Testis (tissue), 2 donors: ENCODE data around the gene ALK.

Experiments used
- CTCF ChIP-seq, 3 experiments: fragments of 450-650 bp in 2 of 3; fragments of 200-600 bp in 1 of 3; sonication (generic) in 1 of 3; IDR thresholded peaks; one replicate each; pipeline ENCODE4 v1.5.1; 2016 to 2019; ENCODE audit warnings: antibody characterized with exemption in 3 of 3, mild to moderate bottlenecking in 2 of 3, moderate library complexity in 1 of 3
- POLR2A ChIP-seq: fragments of 450-650 bp; IDR thresholded peaks from one replicate; pipeline ENCODE4 v1.6.1; 2017; ENCODE audit warnings: antibody characterized with exemption, mild to moderate bottlenecking, moderate library complexity

GRCh38 chr2:29238497-29238896 lies 682.9 kb downstream of the ALK start:
- peak in 2 of 3 experiments; percentile 20 to 42 for TF ChIP-seq CTCF (IDR thresholded peaks at IDR 0.05)
- TF ChIP-seq POLR2A, result no peak
